HG03095 (cell line): ENCODE measurements around the gene EXT2.

Experiments
- ATAC-seq: cut with Tn5 transposase; IDR thresholded peaks from one replicate; pipeline ENCODE4 v1.9.1; 2021; ENCODE audit warnings: moderate library complexity; ENCODE audit not compliant: unreplicated experiment

EXT2 gene

DNA sequence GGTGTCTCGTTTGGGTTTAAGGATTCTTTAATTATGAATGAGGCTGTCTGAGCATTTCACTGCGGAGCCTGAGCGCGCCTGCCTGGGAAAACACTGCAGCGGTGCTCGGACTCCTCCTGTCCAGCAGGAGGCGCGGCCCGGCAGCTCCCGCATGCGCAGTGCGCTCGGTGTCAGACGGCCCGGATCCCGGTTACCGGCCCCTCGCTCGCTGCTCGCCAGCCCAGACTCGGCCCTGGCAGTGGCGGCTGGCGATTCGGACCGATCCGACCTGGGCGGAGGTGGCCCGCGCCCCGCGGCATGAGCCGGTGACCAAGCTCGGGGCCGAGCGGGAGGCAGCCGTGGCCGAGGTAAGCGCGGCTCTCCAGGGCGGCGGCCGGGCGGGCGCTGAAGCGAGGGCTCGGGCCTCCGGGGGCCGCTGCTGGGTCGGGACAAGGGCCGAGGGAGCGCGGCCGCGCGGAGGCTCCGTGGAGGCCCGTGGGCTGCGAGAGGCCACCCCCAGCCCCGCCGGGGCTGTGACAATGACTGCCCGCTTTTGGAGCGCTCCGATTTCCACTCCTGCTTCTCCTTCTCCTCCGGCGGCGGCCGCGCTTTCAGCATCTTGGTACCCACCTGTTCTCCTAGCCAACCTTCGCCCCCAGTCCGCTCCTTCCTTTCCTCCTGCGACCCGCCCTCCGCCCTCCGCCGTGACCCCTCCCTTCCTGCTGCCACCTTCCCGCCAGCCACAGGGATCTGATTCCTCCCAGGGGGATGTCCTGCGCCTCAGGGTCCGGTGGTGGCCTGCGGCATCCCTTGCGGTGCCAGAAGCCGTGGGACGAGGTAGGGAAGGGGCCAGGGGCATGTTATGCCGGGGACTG is at the start of gene EXT2:
TSS of gene EXT2 (plus strand) at position 173 of the 854 bp plus-strand sequence. CDS start 12,035 bp downstream, outside the sequence.
- peak; percentile 93 for ATAC-seq

DNA sequence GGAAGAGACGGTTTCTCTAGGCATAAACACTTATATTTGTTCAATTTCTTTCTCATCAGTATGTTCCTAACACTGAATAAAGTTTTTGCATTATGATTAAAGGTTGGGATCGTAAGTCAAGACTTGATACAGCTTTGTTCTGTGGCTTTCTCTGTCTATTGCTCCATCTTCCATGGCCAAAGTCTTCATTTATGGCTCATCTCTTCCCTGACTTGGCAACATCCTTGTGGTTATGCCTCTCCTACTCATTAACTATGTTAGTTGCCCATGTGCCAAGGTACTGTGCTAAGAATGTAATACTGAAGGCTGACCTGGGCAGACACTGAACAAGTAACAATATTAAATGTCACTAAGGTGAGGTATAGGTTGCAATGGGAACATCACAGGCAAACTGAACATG is 49.3 kb upstream of the EXT2 start:
- no peak for ATAC-seq

DNA sequence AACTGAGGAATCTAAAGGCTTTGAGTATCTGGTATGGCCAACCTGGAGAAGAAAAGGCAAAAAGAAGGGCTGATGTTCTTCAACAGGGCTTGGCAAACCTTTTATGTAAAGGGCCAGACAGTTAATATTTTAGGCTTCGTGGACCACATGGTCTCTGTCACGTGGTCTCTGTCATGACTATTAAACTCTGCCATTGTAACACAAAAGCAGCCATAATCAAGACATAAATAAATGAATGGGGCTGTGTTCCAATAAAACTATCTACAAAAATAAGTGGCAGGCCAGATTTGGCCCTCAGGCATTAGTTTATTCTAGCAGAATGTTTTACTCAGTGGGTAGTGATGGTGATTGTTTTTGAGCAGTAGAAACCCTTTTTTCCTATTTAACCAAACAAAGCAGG is 48.2 kb upstream of the EXT2 start:
- no peak for ATAC-seq

DNA sequence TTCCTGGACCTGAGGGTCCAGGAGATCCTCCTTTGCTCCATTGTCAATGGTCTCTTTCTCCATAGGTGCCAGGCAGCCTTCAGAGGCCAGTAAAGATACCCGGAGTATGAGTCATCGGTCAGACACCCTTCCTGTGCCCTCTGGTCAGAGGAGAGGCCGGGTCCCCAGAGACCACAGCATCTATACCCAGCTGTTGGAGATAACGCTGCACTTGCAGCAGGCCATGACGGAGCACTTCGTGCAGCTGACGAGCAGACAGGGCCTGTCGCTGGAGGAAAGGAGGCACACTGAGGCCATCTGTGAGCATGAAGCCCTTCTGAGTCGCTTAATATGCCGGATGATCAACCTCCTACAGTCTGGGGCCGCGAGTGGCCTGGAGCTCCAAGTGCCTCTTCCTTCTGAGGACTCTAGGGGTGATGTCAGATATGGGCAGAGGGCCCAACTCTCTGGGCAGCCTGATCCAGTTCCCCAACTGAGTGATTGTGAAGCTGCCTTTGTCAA is 47.5 kb upstream of the EXT2 start, which contains the start of gene ACCSL:
TSS of gene ACCSL (plus strand) at position 51 of the 501 bp plus-strand sequence. CDS start at position 107, 56 bp downstream.
- no peak for ATAC-seq

DNA sequence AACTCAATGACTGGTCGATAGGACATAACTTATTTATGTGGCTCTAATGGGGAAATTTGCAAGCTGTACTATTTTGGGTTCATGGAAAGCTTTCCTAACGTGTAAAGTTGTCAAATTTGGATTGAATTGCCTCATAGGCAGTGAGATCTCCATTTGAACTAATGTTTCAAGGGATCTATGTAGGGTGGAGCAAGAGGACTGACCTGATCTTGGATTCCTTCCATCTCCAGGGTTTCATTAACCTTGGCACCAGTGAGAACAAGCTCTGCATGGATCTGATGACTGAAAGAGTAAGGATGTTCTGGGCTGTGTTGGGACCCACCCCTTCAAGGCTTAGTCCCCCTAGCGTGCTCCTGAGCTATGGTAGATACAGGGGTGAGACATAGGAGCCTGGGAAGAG is 45.6 kb upstream of the EXT2 start:
- no peak for ATAC-seq

DNA sequence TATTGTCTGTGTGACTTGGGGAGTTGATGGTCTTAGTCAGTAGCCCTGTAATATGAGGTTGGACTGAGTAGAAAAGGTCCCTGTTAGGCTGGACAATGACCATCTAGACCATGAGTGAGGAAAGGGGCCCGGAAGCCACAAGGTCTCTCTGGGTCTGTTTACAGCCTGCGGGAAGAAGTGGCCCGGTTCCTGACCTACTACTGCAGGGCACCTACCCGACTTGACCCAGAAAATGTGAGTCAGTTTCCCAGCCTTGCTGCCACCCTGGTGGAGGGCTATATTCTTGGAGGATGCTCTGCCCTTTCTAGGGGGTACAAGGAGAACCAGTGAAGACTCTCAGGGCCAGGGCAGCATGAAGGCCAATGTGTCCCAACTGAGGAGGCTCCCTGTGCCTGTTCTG is 44.3 kb upstream of the EXT2 start:
- no peak for ATAC-seq

DNA sequence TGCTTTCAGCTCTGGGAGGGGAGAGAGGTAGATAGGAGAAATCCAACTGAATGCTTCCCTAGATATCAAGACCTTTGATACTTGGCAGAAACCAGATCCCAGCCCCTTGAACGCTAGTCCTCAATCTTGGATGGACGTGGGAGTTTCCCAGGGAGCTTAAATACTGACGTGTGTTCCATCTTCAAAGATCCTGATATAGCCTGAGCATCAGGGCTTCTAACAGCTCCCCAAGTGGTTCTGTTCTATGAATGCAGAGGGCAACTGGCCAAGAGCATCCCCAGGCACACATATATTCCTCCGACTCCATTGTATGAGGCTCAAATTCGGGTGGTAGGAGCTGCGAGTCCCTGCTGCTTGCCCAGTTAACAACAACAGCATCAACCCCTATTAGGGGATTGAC is 38.1 kb upstream of the EXT2 start:
- ATAC-seq, result no peak

DNA sequence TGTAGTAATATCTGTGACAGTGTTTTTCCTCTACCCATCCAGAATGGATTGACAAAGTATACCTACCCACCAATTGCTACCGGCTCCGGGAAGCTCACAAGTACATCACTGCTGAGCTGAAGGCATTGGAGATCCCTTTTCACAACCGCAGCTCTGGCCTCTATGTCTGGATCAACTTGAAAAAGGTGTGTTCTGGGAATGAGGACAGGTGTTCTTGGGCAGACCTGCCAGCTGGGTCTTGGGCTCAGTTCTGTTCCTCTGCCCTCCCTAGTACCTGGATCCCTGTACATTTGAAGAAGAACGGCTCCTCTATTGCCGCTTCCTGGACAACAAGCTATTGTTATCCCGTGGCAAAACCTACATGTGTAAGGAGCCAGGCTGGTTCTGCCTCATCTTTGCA is 37.2 kb upstream of the EXT2 start:
- ATAC-seq, result no peak

DNA sequence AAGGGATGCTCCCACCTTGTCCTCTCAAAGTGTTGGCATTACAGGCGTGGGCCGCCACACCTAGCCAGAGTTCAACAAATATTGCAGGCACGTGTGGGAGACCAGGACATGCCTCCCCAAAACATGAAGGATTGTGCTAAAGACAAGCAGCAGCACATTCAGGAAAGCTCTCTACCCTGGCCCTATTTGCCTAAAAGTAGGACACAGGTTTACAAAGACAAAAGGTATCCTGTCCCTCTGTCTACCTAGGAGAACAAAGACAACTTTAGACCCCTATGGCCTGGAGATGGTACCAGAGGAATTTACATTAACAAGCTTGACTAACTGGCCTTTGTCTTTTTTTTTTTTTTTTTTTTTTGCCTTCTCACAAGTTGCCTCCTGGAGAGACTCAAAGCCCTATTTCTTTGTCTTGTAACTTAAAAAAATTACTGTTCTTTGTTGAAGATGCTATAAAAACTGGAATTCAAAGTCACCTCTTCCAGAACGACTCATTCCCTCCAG is 30.3 kb upstream of the EXT2 start:
- ATAC-seq, result no peak

DNA sequence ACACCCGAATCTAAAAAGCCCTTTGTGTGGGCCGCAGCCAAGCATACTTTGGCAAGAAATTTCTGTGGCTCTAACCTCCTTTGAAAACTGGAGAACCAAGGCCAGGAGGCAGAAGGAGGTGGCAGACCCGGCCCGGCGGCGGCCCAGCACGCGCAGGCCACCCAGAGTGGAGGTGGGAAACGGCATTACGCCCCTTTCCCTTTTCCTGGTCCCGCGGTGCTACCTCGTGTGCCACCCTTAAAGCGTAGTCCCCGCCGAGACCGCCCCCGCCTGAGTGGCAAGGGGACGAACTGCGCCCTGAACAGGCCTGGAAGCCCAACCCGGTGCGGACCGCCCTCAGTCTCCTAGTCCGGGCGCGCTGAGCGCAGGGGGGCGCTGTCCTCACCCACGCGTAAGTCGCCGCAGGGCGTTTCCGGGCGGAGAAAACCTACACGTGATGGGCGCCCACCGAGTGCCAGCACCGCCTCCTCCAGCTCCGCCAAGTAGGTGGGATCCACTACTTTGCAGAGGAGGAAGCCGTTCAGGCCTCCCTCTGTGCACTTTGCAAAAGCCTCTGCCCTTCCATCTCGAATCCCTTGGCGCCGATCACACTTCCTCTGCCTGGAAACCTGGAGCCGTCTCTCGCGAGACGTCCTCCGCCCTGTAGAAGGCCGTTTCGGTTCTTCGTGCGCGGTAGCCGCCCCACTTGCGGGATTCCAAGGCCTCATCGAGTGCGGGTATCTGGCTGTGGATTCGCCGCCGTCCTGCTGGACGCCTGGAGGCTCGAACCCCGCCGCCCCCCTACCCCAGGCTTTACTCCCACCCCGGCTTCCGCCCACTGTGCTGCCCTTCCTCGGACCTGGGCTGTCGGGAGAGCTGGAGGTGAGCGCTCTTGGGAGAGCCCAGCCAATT is 29.4 kb upstream of the EXT2 start, which contains the start of gene ACCS:
TSS of gene ACCS (plus strand) at position 430 of the 891 bp plus-strand sequence. CDS start 1,358 bp downstream, outside the sequence.
- ATAC-seq, result peak; percentile 98

DNA sequence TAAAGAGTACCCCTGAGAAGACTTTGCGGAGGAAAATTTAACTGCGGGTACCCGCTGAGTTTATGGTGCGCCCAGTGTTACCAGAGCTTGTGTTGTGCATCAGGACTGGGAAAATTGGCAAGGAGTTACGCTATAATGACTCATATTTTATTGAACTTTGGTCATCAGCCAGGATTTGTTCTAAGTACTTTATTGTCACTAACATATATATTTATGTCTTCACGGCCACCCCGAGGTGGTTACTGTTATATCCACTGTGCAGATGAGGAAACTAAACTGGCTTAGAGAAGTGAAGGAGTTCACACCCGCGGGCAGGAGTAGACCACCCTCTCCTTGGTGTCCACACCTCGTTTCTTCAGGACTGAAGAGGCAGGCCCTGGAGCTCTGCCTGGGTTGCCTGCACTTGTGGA is 28.7 kb upstream of the EXT2 start:
- no peak for ATAC-seq

DNA sequence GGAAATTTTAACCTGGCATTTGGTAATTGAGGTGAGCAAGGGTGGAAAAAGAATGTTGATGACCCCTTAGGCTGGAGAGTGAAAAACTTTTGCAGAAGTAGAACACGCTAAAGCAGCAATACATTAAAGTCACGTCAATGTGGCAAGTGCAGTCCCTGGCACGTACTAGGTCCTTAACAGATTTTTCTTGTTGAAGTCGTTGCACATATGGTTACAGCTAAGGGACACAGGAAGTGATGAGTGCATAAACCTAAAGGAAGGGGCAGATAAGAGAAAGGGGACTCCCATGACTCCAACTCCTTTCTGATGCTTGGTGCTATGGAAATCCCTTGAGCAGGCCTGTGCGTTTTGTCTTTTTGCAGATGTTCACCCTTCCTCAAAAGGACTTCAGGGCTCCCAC is 28.2 kb upstream of the EXT2 start:
- no peak for ATAC-seq

DNA sequence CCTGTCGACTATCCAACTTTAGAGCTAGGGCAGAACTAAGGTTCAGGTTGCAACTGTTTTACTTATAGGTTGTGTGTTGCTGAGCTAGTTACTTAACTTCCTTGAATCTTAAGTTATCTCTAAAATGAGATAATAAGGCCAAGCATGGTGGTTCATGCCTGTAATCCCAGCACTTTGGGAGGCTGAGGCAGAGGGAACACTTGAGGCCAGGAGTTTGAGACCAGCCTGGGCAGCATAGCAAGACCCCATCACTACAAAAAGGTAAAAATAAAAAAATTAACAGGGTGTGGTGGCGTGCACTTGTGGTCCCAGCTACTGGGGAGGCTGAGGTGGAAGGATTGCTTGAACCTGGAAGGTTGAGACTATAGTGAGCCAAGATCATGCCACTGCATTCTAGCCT is 27.3 kb upstream of the EXT2 start:
- no peak for ATAC-seq

DNA sequence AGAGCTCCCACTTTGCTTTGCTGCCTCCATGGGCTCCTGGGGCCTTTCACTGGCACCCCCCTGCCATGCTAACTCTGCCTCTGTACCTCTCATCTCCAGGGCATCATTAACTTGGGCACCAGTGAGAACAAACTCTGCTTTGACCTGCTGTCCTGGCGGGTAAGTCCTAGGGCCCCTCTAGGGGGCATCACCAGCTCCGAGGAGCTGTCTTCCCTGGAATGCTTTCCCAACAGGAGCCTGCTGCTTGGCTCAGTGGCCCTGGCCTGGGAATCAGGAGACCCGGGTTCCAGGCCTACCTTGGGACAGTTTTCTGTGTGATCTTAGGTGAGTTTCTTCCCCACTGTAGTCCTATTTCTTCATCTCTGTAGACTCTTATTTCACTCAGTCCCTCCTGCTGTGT is 24.3 kb upstream of the EXT2 start:
- no peak for ATAC-seq

DNA sequence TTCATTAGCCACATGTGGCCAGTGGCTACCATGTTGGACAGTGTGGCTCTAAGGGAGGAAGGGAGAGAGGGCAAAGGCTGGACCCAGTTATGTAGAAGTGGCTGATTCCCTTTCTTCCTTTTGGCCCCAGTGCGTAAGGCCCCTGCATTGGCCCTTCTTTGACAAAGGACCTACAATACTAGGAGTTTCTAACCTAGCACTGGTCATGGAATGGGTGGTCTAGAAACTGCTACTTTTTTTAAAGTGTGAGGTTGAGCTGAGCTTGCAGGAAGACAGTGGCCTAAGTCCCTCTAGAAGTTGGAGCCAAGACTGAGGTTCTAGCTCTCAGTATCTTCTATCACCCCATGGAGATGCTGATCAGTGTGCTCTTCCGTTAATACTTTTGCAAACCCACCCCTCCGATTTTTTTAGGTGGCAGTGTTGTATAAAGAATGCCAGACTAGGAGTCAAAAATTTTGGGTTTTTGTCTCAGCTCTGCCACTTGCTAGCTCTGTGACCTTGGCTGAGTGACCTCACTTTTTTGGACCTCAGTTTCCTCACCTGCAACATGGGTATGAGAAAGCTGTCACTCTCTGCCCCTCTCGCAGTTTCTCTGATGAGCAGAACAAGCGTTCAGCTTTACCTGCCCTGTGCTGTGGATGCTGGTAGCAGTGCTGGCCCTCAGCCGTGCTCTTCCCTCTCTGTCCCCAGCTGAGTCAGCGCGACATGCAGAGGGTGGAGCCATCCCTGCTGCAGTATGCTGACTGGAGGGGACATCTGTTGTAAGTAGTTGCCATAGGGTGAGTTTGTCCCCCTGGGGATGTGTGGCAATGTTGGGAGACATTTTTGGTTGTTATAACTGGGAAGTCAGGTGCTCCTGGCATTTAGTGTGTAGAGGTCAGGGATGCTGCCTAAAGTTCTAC is 22.5 kb upstream of the EXT2 start:
- no peak for ATAC-seq

DNA sequence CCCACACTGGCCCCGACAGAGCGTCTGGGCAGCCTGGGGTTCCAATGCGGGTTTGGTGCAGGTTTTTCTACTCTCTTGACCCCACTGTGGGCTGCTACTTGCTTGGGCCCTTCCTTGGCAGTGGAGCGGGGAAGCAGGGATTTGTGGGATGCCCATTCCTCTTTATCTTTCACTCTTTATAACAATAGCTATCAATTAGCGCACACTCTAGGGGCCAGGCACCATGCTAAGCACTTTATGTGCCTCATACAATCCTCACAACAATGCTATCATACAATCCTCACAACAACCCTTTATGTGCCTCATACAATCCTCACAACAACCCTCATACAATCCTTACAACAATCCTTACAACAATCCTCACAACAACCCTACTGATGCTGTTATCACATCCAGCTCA is 16.7 kb upstream of the EXT2 start:
- no peak for ATAC-seq

DNA sequence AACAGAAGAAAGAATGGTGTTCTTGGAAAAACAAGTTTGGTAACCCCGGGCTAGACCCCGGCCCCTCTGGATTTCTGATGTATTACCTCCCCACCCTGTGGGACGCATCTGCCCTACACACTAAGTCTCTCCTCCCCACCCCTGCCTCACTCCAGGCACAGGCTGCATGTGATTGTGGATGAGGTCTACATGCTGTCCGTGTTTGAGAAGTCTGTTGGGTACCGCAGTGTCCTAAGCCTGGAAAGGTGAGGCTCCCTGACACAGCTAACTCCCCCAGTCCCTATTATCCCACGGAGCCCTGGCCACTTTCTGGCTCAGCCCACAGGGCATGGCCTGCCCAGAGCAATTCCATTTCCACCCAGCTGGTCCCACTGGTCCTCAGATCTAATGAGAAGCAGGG is 16.1 kb upstream of the EXT2 start:
- ATAC-seq, result no peak

DNA sequence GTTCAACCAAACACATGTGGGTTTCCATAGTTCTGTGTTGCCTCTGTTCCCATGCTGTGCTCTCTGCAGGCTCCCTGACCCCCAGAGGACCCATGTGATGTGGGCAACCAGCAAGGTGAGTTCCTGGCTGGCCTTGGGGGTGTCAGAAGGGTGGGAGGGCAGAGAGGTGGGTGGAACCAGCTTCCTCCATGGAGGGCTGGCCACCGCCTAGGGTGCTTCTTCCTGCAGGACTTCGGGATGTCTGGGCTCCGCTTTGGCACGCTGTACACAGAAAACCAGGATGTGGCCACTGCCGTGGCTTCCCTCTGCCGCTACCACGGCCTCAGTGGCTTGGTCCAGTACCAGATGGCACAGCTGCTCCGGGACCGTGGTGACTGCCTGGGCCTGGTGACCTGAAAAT is 14.5 kb upstream of the EXT2 start:
- ATAC-seq, result no peak

DNA sequence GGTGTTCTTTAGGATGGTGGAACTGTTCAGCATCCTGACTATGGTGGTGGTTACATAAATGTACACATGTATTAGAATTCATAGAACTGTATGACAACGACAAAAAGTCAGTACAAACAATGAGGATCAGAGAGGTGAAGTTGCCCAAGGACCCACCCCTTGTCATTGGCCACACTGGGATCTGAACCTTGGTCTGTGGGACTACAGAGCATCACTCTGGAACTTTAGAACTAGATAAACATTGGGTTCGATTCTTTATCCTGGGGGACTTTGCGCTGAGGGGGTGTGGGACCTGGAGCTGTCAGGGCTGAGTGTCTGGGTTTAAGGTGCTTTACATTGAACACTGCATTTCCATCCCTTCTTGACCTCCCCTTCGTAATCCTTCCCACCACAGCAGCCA is 12.8 kb upstream of the EXT2 start:
- ATAC-seq, result no peak

DNA sequence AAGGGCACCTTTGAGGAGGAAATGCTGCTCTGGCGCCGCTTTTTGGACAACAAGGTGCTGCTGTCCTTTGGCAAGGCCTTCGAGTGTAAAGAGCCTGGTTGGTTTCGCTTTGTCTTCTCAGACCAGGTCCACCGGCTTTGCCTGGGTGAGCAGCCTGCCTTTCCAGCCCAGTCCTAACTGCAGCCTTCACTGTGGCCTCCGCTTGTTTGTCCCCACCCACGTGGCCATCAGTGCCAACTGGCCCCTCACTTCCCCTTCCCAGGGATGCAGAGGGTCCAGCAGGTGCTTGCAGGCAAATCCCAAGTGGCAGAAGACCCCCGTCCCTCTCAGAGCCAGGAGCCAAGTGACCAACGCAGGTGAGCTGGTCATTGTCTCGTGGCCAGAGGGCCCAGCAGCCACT is 12.0 kb upstream of the EXT2 start:
- no peak for ATAC-seq
